GM23248 (cell line): ENCODE data around the gene POMGNT2. TPM values are rescaled to one million over a fixed set of nuclear protein-coding genes. Genes with fewer than 3 reads are reported as not detected.

ENCODE experiments used
- DNase-seq: peaks from one replicate; pipeline ENCODE4 v3.0.0-alpha.2; 2015
- H2AFZ ChIP-seq: fragments of 200-600 bp; sonication (generic); 2 replicates; pipeline ENCODE4 v1.6.1; 2016; ENCODE audit warnings: antibody characterized with exemption
- H3F3A ChIP-seq: fragments of 200-600 bp; sonication (generic); 2 replicates; pipeline ENCODE4 v1.6.1; 2016; ENCODE audit warnings: mild to moderate bottlenecking, antibody characterized with exemption, mixed run types; ENCODE audit not compliant: insufficient read depth
- H3K27ac ChIP-seq: fragments of 200-600 bp; sonication (generic); 2 replicates; pipeline ENCODE4 v1.5.1; 2016; ENCODE audit warnings: mild to moderate bottlenecking
- H3K27me3 ChIP-seq: fragments of 200-600 bp; sonication (generic); replicated peaks from 2 replicates; pipeline ENCODE4 v1.6.1; 2016; ENCODE audit warnings: mild to moderate bottlenecking; ENCODE audit not compliant: insufficient read depth
- H3K36me3 ChIP-seq: fragments of 200-600 bp; sonication (generic); 2 replicates; pipeline ENCODE4 v1.6.1; 2016; ENCODE audit warnings: low read depth, mild to moderate bottlenecking
- H3K4me1 ChIP-seq: fragments of 200-600 bp; sonication (generic); 2 replicates; pipeline ENCODE4 v1.6.1; 2016; ENCODE audit warnings: mild to moderate bottlenecking; ENCODE audit not compliant: insufficient read depth
- H3K4me2 ChIP-seq: fragments of 200-600 bp; sonication (generic); one replicate; pipeline ENCODE4 v1.6.1; 2016; ENCODE audit warnings: mild to moderate bottlenecking; ENCODE audit not compliant: unreplicated experiment
- H3K4me3 ChIP-seq: fragments of 200-600 bp; sonication (generic); 2 replicates; pipeline ENCODE4 v1.5.1; 2016; ENCODE audit warnings: mild to moderate bottlenecking
- H3K79me2 ChIP-seq: fragments of 200-600 bp; sonication (generic); 2 replicates; pipeline ENCODE4 v1.6.1; 2016; ENCODE audit warnings: mild to moderate bottlenecking; ENCODE audit not compliant: insufficient read depth
- H3K9ac ChIP-seq: fragments of 200-600 bp; sonication (generic); 2 replicates; pipeline ENCODE4 v1.6.1; 2016; ENCODE audit warnings: mild to moderate bottlenecking
- H3K9me2 ChIP-seq: fragments of 200-600 bp; sonication (generic); 2 replicates; pipeline ENCODE4 v1.6.1; 2016; ENCODE audit warnings: mixed run types, mild to moderate bottlenecking, moderate library complexity; ENCODE audit not compliant: insufficient read depth
- H3K9me3 ChIP-seq: fragments of 200-600 bp; sonication (generic); one replicate; pipeline ENCODE4 v1.6.1; 2017; ENCODE audit warnings: low read depth
- H4K20me1 ChIP-seq: fragments of 200-600 bp; sonication (generic); 2 replicates; pipeline ENCODE4 v1.6.0; 2016; ENCODE audit not compliant: insufficient read depth
- EZH2 ChIP-seq: fragments of 200-600 bp; sonication (generic); IDR thresholded peaks from 2 replicates; pipeline ENCODE4 v1.6.1; 2018; ENCODE audit warnings: antibody characterized with exemption, mild to moderate bottlenecking; ENCODE audit not compliant: insufficient read depth, poor library complexity, severe bottlenecking
- EZH2phosphoT487 ChIP-seq: fragments of 200-600 bp; sonication (generic); IDR thresholded peaks from 2 replicates; pipeline ENCODE4 v1.6.1; 2018; ENCODE audit warnings: antibody characterized with exemption, moderate library complexity, mild to moderate bottlenecking, low read depth; ENCODE audit not compliant: insufficient read depth
- WGBS, 2 experiments: methylation state at CpG; one replicate each; pipeline ENCODE4 v1.1.6; 2015 to 2017; ENCODE audit warnings: low lambda C conversion rate in 2 of 2, low coverage in 1 of 2; ENCODE audit errors: missing lambda C conversion rate in 2 of 2; 5-methylcytosine and 5-hydroxymethylcytosine counted together
- in situ Hi-C: fragments of 300-500 bp; cut with MboI; formaldehyde crosslinking; loops from 2 replicates; pipeline ENCODE4 v1.15.0; 2020
- polyA plus RNA-seq: library from polyadenylated mRNA; unstranded; fragments of >200 nt; fragmentation: Nextera tagmentation; extraction: Ambion mirVana; gene quantifications from 2 replicates; pipeline ENCODE4 v1.2.1, GENCODE V29; 2016
- total RNA-seq: library from RNA; depleted of rRNA; stranded (reverse); fragments of >200 nt; shearing (Covaris generic); gene quantifications from 2 replicates; pipeline ENCODE4 v1.2.3, GENCODE V29; 2014

The POMGNT2 gene
- total and polyA plus RNA-seq, 2 experiments from 2014 or later, result 10.6 to 11.6 TPM

DNA sequence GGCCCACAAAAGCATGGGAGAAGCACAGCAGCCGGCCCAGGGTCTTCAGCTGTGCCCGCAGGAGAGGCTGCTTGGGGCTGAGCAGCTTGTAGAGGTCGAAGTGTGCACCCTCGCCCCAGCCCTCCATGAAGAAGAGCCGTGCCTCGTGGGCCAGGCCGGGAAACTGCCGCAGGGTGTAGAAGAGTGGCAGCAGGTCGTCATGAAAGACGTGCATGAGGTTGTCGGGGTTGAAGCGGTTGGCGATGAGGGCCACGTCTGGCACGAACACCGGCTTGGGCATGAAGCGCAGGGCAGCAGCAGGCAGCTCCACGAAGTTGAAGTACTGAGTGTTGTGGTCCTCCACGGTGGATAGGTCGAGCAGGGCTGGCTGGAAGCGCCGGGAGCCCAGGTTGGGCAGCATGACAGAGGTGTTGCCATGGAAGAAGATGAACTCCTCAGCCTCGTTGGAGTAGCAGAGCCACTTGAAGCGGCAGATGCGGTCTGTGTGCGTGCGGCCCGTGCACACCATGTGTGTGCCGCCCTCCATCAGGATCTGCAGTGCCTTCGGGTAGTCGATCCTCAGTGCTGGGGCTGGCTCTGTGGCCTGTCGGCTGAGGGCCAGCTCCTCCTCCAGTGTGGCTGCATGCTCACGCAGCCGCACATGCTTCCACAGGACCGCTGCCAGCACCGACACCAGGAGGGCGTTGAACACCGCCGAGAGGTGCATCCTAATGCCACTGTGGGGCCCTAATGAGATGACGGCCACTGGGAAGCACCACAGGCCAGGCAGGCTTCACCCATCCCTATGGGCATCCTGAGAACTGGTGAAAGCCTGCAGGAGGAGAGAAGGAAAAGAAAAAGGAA is 24.9 kb downstream of the POMGNT2 start:
- WGBS, 2 experiments, result 90 to 91% methylated on average over 40 of the region's 40 CpGs

DNA sequence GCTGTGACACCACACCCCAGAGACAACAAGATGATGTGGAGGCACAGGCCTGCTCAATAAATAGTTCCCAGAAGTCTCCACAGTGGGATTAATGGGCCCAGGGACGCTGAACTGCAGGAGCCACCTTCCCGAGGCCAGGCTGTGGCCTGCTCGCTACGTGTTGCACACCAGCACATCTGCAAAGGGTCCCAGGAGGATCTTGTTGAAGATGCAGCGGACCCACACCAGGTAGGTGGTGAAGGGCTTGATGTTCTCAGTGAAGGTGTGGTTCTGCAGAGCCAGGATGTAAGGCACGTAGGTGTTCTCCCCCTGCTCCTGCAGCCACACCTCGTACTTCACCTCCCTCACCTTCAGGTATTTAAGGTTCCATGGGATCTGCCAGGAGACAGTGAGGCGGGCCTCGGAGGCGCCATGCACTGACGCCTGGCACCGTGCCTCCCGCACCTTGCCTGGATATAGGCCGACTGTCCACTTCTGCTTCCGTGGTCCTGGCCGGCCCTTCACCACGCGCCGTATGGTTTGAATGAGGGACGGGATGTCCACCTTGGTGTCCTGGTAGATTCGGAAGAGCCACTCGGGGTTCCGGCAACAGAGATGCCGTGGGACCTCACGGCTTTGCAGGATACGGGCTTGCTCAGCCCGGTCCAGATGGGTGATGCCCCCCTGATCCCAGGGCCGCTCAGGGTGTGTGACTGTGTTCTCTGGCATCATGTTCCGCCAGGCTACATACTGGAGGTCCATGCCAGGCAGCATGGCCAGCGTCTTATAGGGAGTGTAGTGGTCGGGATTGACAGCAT is 26.1 kb downstream of the POMGNT2 start:
- Histone ChIP-seq H3K4me1 (no peaks in the 10 kb centered on the region), H2AFZ (no peak overlapping the region), H3K36me3 (no peaks in the 10 kb centered on the region), H3K27ac (no peak overlapping the region), H3K4me3 (no peak overlapping the region), H3K9me3 (no peaks in the 10 kb centered on the region), H3K4me2 (no peak overlapping the region), H3K79me2 (no peaks in the 10 kb centered on the region), H3K27me3 (no peaks in the 10 kb centered on the region), H4K20me1 (no peaks in the 10 kb centered on the region), H3K9me2 (no peaks in the 10 kb centered on the region), H3K9ac (no peak overlapping the region), H3F3A (no peaks in the 10 kb centered on the region)
- 93% methylated on average over 31 of the region's 31 CpGs for WGBS, 2 experiments
- TF ChIP-seq EZH2 (no peak), EZH2phosphoT487 (no peak)
- in situ Hi-C loops, result no loop called here
- DNase-seq, result no peak

More for the DNA sequence above, 24.9 kb downstream of the POMGNT2 start:
- Histone ChIP-seq H3K27me3 (no peaks in the 10 kb centered on the region), H3F3A (no peaks in the 10 kb centered on the region), H3K9me2 (no peaks in the 10 kb centered on the region), H3K27ac (no peak overlapping the region), H3K36me3 (no peaks in the 10 kb centered on the region), H4K20me1 (no peaks in the 10 kb centered on the region), H3K9ac (no peak overlapping the region), H3K4me2 (no peak overlapping the region), H3K4me1 (no peaks in the 10 kb centered on the region), H3K79me2 (no peaks in the 10 kb centered on the region), H2AFZ (no peak overlapping the region), H3K4me3 (no peak overlapping the region), H3K9me3 (no peaks in the 10 kb centered on the region)
- in situ Hi-C loops, result no loop called here
- TF ChIP-seq EZH2phosphoT487 (no peak), EZH2 (no peak)
- no peak for DNase-seq

DNA sequence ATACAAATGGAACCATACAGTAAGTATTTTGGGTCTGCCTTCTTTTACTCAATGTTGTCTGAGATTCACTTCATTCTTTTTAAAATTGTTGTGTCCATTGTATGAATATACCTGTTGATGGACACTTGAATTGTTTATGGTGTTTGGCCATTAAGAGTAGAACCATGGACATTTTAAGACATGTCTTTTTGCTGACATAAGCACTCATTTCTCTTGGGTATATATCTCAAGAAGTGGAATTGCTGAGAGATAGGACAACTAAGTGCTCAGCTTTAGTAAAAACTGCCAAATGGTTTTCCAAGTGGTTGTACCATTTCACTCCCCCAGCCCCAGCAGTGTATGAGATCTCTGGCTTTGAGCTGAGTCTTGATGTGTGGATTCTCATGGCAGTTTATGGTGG is 28.2 kb downstream of the POMGNT2 start:
- Histone ChIP-seq H3K9me3 (no peaks in the 10 kb centered on the region), H3K4me1 (no peaks in the 10 kb centered on the region), H3K9me2 (no peaks in the 10 kb centered on the region), H2AFZ (no peak overlapping the region), H3K27ac (no peak overlapping the region), H4K20me1 (no peaks in the 10 kb centered on the region), H3K36me3 (no peaks in the 10 kb centered on the region), H3K4me2 (no peak overlapping the region), H3K27me3 (no peaks in the 10 kb centered on the region), H3K79me2 (no peaks in the 10 kb centered on the region), H3K4me3 (no peak overlapping the region), H3K9ac (no peak overlapping the region), H3F3A (no peaks in the 10 kb centered on the region)
- no peak for DNase-seq
- TF ChIP-seq EZH2 (no peak), EZH2phosphoT487 (no peak)
- in situ Hi-C loops, result no loop called here

GRCh38 chr3:43077261-43077660 is 28.6 kb downstream of the POMGNT2 start:
- H3K4me1 ChIP-seq, result no peaks in the 10 kb centered on the region
- in situ Hi-C loops, result no loop called here

More at GRCh38 chr3:43077261-43077660, 28.6 kb downstream of the POMGNT2 start:
- no peaks in the 10 kb centered on the region for H4K20me1 ChIP-seq
- H2AFZ ChIP-seq, result no peak overlapping the region
- no peaks in the 10 kb centered on the region for H3F3A ChIP-seq
- H3K36me3 ChIP-seq, result no peaks in the 10 kb centered on the region
- H3K79me2 ChIP-seq, result no peaks in the 10 kb centered on the region
- H3K27ac ChIP-seq, result no peak overlapping the region
- TF ChIP-seq EZH2phosphoT487 (no peak), EZH2 (no peak)
- H3K9me2 ChIP-seq, result no peaks in the 10 kb centered on the region
- no peak overlapping the region for H3K9ac ChIP-seq
- H3K9me3 ChIP-seq, result no peaks in the 10 kb centered on the region
- no peak overlapping the region for H3K4me3 ChIP-seq
- 94 to 95% methylated on average over 6 of the region's 6 CpGs for WGBS, 2 experiments
- no peak for DNase-seq
- H3K4me2 ChIP-seq, result no peak overlapping the region
- no peaks in the 10 kb centered on the region for H3K27me3 ChIP-seq
